RPMI8226 (cell line): ENCODE measurements around the gene ALPK1.
"Not testable (repeated sequence)": the region's sequence is repeated elsewhere in the genome, so short reads cannot be mapped to it uniquely, and the experiment has no call there.

ENCODE experiments used
- DNase-seq: peaks from one replicate; pipeline ENCODE4 v3.0.0-alpha.2; 2015

Gene ALPK1

DNA sequence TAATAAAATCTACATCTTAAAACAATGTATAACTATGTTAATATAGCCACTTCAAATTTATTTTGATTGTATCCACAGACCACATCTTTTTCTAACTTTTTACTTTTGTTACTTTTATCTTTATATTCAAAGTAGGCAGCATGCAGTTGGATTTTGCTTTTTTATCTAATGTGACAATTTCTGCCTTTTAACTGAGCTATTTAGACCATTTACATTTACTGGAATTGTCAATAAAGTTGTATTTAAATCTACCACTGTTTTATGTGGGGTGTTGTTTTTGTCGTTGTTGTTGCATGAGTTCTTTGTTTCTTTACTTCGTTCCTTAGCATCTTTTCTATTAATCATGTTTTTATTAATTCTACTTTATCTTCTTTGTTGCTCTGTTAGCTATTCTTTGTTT, 176.8 kb downstream of the ALPK1 start:
- DNase-seq, result no peak

DNA sequence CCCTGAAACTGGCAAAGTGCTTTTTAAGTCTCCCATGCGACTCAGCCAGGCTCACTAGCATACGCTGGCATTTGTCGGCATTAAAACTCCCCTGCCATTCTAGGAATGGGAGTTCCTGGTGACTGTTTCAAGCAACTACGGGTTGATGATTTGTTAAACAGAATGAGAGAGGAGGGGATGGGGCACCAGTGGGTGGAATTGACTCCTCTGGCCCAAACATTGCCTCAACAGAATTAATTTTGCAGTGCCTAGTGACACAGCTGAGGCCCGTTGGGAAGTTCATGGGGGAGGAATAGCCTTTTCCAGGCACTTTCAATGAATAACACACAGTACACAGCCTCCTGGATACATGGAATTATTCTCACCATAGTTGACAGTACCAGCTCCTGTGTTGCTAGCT, 188.8 kb downstream of the ALPK1 start:
- no peak for DNase-seq

GRCh38 chr4:112490808-112491207, 193.6 kb downstream of the ALPK1 start:
- DNase-seq, result not testable (repeated sequence)
